ENCODE results near the gene ITGA2. TPM values are rescaled to one million over a fixed set of nuclear protein-coding genes. Genes with fewer than 3 reads are reported as not detected.

Gene ITGA2
- polyA plus RNA-seq, 1 experiment: 5.3 TPM

- POLR2A ChIA-PET: no interaction called here
- CTCF ChIA-PET: interaction anchor here (0.6 to 0.9 kb wide), 3 partner anchors 9 to 1381 kb away, joined by 3 read pairs; no protein-coding TSS in a partner anchor
- H3K36me3 ChIP-seq (ENCODE audit: control insufficient read depth, insufficient read depth, low read length): peaks cover 2% of the 10 kb centered on the region; the same call in 1 of the 2 replicates
- TF ChIP-seq CTCF (IDR thresholded peaks at IDR 0.05; ENCODE audit: insufficient read depth, low read depth, low read length): no peak
- H3K27me3 ChIP-seq (ENCODE audit: control insufficient read depth, insufficient read depth, low read length): no peaks in the 10 kb centered on the region
- no peak overlapping the region for H3K4me3 ChIP-seq (ENCODE audit: low read depth, low read length)
- DNase-seq (ENCODE audit: low read depth): no peak
Measured at GRCh38 chr5:53073348-53073747, 84.2 kb downstream of the ITGA2 start.

- no peak for DNase-seq (ENCODE audit: low read depth)
Measured at GRCh38 chr5:53076014-53076583, 86.9 kb downstream of the ITGA2 start.

GRCh38 chr5:53080271-53080670 is 91.1 kb downstream of the ITGA2 start:
- no peak for TF ChIP-seq CTCF (IDR thresholded peaks at IDR 0.05; ENCODE audit: insufficient read depth, low read depth, low read length)
- DNase-seq (ENCODE audit: low read depth): no peak
- Histone ChIP-seq H3K36me3 (ENCODE audit: control insufficient read depth, insufficient read depth, low read length) (peaks cover 2% of the 10 kb centered on the region), H3K27me3 (ENCODE audit: control insufficient read depth, insufficient read depth, low read length) (no peaks in the 10 kb centered on the region), H3K4me3 (ENCODE audit: low read depth, low read length) (no peak overlapping the region)
- ChIA-PET POLR2A (no interaction called here), CTCF (interaction anchor here (0.7 kb wide), 1 partner anchor 132 kb away, joined by 3 read pairs; no protein-coding TSS in a partner anchor)

More at GRCh38 chr5:53076014-53076583, 86.9 kb downstream of the ITGA2 start:
- H3K27me3 ChIP-seq (ENCODE audit: control insufficient read depth, insufficient read depth, low read length): no peaks in the 10 kb centered on the region
- no peak for TF ChIP-seq CTCF (IDR thresholded peaks at IDR 0.05; ENCODE audit: insufficient read depth, low read depth, low read length)
- H3K36me3 ChIP-seq (ENCODE audit: control insufficient read depth, insufficient read depth, low read length): peaks cover 2% of the 10 kb centered on the region
- ChIA-PET POLR2A (no interaction called here), CTCF (interaction anchor here (1.4 kb wide), 1 partner anchor 19 kb away, joined by 5 read pairs; no protein-coding TSS in a partner anchor)
- H3K4me3 ChIP-seq (ENCODE audit: low read depth, low read length): no peak overlapping the region

GRCh38 chr5:53083927-53084326 is 94.8 kb downstream of the ITGA2 start:
- CTCF ChIA-PET: interaction anchor here (0.7 to 1.4 kb wide), 2 partner anchors 12 to 136 kb away, joined by 3 to 5 read pairs; no protein-coding TSS in a partner anchor
- no peak for DNase-seq (ENCODE audit: low read depth)
- no peak for TF ChIP-seq CTCF (IDR thresholded peaks at IDR 0.05; ENCODE audit: insufficient read depth, low read depth, low read length)
- H3K36me3 ChIP-seq (ENCODE audit: control insufficient read depth, insufficient read depth, low read length): peaks cover 4% of the 10 kb centered on the region
- H3K4me3 ChIP-seq (ENCODE audit: low read depth, low read length): no peak overlapping the region
- POLR2A ChIA-PET: no interaction called here
- no peaks in the 10 kb centered on the region for H3K27me3 ChIP-seq (ENCODE audit: control insufficient read depth, insufficient read depth, low read length)

- TF ChIP-seq CTCF (IDR thresholded peaks at IDR 0.05; ENCODE audit: insufficient read depth, low read depth, low read length): no peak
- POLR2A ChIA-PET: no interaction called here
- Histone ChIP-seq H3K27me3 (ENCODE audit: control insufficient read depth, insufficient read depth, low read length) (no peaks in the 10 kb centered on the region), H3K4me3 (ENCODE audit: low read depth, low read length) (no peak overlapping the region), H3K36me3 (ENCODE audit: control insufficient read depth, insufficient read depth, low read length) (peaks cover 4% of the 10 kb centered on the region)
- DNase-seq (ENCODE audit: low read depth): no peak
- CTCF ChIA-PET: interaction anchor here (0.7 to 1.4 kb wide), 2 partner anchors 12 to 136 kb away, joined by 3 to 5 read pairs; no protein-coding TSS in a partner anchor
Measured at GRCh38 chr5:53084546-53085255, 95.5 kb downstream of the ITGA2 start.
